Brain pericyte (primary cell): Measurements from ENCODE around the gene EXOSC5.
"Not testable (repeated sequence)": the region's sequence is repeated elsewhere in the genome, so short reads cannot be mapped to it uniquely, and the experiment has no call there.

Source experiments
- DNase-seq: peaks from one replicate; pipeline ENCODE4 v3.0.0-alpha.2; 2012; ENCODE audit warnings: low read depth, low spot score

EXOSC5 gene

GRCh38 chr19:41426952-41427646 is 29.9 kb upstream of the EXOSC5 start, which contains the start of gene B3GNT8:
Gene B3GNT8, minus strand, starts transcription at chr19:41427374. Its CDS starts 596 bp downstream, at chr19:41426778.
- DNase-seq: no peak

- DNase-seq: no peak
These were observed 29.1 kb upstream of the EXOSC5 start for GRCh38 chr19:41426116-41426841.

DNA sequence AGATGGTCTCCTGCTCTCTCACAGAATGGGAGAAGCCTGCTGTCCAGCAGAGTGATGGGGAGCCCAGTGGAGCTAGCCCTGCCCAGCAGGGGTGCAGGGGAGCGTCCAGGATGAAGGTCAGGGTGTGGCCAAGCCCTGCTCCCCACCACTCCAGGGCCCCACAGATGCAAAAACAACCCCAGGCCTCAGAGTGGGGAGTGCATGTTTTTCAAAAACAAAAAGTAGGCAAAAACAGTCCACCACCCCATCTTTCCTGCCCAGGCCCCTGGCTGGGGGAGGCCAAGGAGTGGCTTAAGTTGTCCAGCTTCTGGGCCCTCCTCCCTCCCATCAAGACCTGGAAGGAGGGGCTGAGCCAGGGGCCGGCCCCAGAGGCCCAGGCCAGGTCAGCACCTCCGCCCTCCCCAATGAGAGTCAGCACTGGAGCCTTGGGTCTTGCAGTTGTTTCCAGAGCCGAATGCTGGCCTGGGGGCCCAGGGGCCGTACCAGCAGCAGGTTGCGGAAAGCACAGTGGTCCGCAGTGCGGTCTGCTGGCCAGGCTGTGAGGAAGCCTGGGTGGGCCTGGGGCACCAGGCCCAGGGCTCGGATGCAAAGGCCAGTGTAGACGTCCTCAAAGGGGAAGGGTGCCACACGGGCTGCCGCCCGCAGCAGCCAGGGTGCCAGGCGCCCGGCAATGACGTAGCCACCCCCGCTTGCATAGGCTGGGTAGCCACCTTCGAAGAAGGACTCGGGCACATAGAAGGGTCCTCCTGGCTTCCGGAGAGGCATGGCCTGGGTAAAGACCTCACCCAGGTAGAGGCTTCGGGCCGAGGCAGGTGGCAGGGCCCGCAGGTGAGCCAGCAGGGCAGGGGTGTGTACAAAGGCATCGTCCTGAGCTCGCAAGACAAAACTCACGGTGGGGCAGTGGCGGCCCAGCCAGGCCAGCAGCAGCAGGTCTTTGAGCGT is 28.3 kb upstream of the EXOSC5 start:
- DNase-seq: no peak

DNA sequence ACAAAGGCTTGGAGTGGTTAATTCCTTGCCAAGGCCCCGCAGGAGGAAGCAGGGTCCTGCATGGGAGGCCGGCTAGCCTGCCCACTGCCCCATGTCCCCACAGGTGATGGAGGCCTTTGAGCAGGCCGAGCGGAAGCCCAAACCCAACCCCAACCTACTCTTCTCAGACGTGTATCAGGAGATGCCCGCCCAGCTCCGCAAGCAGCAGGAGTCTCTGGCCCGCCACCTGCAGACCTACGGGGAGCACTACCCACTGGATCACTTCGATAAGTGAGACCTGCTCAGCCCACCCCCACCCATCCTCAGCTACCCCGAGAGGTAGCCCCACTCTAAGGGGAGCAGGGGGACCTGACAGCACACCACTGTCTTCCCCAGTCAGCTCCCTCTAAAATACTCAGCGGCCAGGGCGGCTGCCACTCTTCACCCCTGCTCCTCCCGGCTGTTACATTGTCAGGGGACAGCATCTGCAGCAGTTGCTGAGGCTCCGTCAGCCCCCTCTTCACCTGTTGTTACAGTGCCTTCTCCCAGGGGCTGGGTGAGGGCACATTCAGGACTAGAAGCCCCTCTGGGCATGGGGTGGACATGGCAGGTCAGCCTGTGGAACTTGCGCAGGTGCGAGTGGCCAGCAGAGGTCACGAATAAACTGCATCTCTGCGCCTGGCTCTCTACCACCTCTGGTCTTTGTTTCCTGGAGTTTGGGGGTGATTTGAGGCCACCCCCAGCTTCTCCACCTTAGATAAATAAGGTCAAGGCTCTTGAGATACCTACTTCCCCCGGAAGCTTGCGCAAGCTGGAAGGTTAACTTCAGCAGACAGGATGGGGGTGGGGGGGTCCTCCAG is 27.4 kb upstream of the EXOSC5 start:
- no peak for DNase-seq

DNA sequence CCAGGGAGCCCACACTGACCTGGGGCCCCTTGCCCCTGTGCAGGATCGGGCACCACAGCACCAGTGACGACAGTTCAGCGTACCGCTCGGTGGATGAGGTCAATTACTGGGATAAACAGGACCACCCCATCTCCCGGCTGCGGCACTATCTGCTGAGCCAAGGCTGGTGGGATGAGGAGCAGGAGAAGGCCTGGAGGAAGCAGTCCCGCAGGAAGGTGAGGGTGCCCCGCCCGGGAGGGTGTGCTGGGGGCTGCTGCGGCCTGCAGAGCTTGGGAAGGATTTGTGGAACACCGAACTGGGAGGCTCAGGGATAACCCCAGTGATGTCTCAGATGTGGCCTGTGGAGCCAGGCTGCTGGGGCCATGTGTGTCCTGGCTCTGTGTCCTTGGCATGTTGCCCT is 25.8 kb upstream of the EXOSC5 start:
- DNase-seq: no peak

DNA sequence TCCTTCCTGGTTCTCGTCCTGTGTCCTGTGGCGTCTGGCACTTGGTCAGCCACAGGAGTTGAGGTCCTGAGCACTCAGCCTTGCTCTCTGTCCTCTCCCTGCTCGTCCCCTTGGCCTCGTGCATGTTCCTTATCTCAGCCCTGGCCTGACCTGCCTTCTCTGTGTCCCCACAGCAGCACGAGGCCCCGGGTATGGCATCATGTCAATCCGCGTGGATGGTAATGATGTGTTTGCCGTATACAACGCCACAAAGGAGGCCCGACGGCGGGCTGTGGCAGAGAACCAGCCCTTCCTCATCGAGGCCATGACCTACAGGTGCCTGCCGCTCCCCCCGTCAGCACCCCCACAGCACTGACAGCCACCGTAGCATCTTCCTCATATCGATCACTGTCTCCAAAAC is 25.3 kb upstream of the EXOSC5 start:
- DNase-seq: no peak

DNA sequence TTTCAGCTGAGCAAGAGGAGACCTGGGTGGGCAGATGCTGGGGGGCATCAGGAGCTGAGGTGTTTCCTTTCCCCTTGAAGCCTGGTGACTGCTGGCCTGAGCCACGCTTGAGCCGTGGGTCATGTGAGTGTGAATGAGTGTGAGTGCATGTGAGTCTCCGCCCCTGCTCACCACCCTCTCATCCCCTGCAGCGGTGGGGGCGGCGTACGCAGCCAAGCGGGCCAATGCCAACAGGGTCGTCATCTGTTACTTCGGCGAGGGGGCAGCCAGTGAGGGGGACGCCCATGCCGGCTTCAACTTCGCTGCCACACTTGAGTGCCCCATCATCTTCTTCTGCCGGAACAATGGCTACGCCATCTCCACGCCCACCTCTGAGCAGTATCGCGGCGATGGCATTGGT is 24.8 kb upstream of the EXOSC5 start:
- DNase-seq: no peak

- no peak for DNase-seq
These were observed 24.2 kb upstream of the EXOSC5 start for GRCh38 chr19:41421314-41421713.

DNA sequence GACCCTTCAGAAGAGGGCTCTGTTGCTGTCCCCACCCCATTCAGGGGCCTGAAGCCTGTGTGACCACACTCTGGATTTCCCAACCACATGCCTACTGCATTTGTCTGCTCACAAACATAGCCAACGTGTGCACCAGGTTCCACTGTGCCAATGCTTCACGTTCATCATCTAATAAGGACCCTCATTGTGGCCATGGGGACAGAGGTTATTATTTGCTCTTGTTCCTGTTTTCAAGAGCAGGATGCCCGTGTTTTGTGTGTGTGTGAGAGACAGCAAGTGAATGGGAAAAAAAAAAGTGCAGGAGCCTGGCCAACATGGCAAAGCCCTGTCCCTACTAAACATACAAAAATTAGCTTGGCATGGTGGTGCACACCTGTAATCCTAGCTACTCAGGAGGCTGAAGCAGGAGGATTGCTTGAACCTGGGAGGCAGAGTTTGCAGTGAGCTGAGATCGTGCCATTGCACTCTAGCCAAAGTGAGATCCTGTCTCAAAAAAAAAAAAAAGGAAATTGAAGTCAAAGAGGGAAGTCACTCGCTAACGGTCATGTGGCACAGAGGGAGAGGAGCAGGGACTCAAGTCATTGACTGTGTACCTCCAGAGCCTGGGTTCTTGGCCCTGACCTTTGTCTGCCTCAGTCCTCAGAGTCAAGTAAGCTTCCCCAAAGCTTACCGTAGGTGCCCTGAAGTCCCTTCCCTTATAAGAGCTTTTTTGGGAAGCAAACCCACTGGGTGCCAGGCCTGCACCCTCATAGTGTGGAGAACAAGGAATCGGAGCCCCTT is 23.1 kb upstream of the EXOSC5 start:
- DNase-seq: no peak

DNA sequence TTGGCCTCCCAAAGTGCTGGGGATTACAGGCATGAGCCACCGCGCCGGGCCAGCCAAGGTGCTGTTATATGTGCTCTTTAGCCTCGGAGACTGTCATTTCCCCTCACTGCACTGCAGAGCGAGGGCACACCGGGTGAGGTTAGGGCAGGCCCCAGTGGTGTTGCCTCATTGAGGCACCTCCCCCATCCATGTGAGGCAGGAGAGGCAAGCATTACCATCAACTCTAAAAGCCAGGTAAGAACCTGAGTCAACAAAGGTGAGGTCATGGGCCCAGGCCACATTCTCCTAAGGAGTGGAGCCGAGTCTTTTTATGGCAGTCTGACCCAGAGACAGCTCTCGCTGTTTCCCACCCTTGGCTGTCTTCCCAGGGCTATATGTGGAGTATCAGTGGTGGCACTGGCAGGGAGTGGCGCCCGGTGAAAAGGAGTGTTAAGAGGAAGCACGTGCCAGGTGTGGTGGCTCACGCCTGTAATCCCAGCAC is 19.1 kb upstream of the EXOSC5 start:
- DNase-seq: no peak

DNA sequence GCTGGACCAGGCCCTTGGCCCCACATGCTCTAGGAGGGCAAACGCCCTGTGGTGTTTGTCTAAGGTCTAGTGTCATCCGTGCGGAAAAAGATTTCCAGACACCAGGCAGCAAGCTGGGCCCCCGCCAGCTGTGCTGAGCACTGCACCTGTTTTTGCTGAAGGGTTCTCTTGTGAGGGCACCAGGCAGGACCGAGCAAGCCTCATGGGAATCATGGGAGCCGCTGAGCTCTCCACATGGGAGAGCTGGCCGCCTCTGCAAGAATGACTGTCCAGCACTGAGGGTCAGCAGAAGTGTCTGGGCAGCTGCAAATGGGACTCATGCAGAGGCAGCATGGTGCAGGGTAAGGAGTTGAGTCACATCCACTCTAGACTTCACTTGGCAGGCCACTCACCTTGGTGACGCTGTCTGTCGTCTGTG is 18.0 kb upstream of the EXOSC5 start:
- no peak for DNase-seq

DNA sequence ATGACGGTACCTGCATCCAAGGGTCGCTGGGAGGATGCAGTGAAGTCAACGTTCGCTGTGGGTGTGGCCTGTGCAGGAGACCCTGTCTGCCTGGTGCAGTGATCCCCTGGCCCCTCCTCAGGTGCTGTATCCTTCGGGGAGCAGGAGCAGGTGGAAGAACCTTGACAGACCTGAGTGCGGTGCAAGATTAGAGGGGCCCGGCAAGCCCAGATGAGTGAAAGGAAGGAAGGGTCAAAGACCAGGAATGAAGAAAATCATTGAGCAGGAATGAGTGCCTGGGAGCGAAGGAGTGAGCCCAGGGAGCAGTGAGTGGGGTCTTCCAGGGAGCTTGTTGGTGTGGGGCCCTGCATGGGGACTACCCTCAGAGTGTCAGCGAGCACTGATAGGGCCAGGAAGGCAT is 17.3 kb upstream of the EXOSC5 start:
- DNase-seq: no peak

DNA sequence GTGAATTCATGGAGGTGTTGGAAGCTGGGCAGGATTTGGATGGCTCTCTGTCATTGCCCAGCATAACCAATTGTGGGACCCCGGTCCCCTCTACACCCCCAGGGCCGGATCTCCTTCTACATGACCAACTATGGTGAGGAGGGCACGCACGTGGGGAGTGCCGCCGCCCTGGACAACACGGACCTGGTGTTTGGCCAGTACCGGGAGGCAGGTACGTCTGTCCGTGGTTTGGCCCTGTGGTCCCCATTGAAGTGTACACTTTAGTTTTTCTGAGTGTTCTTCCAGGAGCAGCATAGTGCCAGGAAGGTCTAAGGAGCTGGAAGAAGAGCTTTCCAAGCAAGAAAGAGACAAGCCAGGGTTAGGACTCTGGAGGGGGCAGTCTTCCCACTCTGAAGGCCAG is 16.8 kb upstream of the EXOSC5 start:
- no peak for DNase-seq

DNA sequence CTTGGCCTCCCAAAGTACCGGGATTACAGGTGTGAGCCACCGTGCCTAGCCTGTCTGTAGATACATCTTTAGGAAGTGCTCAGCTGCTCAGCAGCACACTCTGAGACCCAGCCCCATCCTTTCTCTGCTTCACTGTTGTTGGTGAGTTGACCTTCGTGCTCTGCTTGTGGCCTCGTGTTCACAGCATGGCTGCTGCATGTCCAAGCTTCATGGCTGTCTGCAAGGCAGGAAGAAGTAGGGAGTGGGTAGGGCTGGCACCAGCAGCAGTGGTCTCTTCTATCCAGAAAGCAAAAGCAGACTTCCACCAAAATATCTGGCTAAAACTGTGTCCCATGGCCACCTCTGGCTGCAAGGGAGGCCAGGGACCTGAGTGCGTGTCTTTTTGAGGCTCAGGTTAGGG is 15.8 kb upstream of the EXOSC5 start:
- DNase-seq: no peak

DNA sequence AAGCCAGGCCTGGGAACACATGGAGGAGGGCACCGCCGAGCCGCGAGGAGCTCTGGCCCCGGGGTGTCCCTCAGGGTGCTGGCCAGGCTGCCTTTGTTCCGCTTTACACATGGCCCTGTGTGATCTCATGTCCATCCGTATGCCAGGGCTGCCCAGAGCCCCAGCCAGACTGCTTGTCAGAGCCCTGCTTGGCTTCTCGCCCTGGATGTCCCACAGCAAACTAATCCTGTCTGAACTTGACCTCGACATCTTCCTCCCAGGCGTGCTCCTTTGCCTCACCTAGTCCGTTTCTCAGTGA is 14.8 kb upstream of the EXOSC5 start:
- DNase-seq: no peak

- DNase-seq: no peak
These were observed 14.2 kb upstream of the EXOSC5 start for GRCh38 chr19:41411100-41411967.

- no peak for DNase-seq
These were observed 13.3 kb upstream of the EXOSC5 start for GRCh38 chr19:41410336-41411054.

GRCh38 chr19:41409288-41409687 is 12.1 kb upstream of the EXOSC5 start:
- no peak for DNase-seq

DNA sequence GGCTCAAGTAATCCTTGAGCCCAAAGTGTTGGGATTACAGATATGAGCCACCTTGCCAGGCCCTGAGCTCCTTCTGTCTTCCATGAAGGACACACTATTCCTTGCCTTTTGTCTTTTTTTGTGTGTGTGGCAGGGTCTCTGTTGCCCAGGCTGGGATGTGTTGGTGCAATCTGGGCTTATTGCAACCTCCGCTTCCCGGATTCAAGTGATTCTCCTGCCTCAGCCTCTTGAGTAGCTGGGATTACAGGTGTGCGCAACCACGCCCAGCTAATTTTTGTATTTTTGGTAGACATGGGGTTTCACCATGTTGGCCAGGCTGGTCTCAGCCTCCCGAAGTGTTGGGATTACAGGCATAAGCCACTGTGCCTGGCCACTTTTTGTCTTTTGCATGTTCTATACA is 11.7 kb upstream of the EXOSC5 start:
- DNase-seq: not testable (repeated sequence)
